ENCODE measurements around the gene MYH7.

DNA sequence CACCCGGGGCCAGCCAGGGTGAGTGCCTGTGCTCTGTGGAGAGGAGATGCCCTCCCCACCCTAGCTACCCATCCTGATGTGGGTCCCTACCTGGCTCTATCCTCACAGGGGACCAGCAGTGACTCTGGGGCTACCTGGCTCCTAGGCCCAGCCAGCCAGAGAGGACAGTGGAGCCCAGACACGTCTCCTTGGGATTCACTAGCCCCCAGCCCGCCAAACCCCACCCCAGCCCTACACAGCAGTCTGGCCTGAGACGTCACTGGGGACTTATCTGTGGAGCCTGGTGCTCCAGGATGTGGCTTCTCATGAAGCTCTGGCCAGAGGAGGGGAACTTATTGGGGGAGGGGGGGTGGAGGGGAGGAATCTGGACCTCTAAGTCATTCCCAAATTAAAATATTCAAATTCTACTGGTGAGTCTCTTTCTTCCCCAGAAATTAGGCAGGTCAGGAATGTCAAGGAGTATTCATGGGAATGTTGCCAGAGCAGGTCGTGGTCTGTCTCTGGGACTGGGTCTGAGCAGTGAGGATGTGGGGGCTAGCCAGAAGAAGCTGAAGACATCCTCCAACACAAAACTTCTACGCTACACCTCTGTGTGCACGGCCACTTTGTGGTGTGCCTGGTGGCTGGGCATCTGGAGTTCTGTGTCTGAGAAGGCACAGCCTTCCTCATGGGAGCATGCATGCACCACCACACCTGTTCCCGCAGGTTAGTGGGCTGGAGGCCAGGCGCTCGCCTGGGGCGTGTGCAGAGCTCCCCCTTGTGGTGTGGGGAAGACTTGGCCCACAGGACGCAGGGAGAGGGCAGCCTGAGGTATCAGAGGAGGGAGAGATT, 55.9 kb downstream of the MYH7 start:
- peak; percentile 95 to 97 (median 96) for TF ChIP-seq CTCF (optimal IDR thresholded peaks at IDR 0.05 in 1 of 3, IDR thresholded peaks at IDR 0.05 in 1 of 3, conservative IDR thresholded peaks at IDR 0.05 in 1 of 3; ENCODE audit: extremely low read depth in 1 of 3, insufficient read depth in 2 of 3, low read length in 3 of 3)
- TF ChIP-seq EZH2 (IDR thresholded peaks at IDR 0.05; ENCODE audit: low read length), result no peak
